ENCODE results near the gene MAOB.

DNA sequence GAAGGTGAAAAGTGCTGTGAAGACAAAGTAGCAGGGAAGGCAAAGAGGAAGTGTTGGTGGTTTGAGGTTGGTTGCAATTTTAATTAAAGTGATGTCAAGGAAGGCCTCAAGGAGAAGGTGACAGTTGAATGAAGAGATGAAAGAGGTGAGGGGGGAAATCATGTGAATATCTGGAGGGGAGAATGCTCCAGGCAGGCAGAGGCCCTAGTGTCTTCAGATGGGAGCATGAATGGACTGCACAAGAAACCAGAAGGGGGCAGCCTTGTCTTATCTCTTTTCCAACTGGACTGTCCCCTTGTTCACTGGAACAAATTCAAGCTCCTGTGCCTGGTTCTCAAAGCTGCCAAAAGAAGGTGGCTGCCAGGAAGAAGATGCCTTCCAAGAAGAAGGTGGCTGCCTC is 68.4 kb downstream of the MAOB start:
- TF ChIP-seq, protein P1, sequence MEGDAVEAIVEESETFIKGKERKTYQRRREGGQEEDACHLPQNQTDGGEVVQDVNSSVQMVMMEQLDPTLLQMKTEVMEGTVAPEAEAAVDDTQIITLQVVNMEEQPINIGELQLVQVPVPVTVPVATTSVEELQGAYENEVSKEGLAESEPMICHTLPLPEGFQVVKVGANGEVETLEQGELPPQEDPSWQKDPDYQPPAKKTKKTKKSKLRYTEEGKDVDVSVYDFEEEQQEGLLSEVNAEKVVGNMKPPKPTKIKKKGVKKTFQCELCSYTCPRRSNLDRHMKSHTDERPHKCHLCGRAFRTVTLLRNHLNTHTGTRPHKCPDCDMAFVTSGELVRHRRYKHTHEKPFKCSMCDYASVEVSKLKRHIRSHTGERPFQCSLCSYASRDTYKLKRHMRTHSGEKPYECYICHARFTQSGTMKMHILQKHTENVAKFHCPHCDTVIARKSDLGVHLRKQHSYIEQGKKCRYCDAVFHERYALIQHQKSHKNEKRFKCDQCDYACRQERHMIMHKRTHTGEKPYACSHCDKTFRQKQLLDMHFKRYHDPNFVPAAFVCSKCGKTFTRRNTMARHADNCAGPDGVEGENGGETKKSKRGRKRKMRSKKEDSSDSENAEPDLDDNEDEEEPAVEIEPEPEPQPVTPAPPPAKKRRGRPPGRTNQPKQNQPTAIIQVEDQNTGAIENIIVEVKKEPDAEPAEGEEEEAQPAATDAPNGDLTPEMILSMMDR (IDR thresholded peaks at IDR 0.05), result no peak
- no peak for TF ChIP-seq POLR2A (IDR thresholded peaks at IDR 0.05)

Data from thyroid gland (tissue), 4 donors.